ENCODE data around the gene ARL6IP4.

ARL6IP4 gene

DNA sequence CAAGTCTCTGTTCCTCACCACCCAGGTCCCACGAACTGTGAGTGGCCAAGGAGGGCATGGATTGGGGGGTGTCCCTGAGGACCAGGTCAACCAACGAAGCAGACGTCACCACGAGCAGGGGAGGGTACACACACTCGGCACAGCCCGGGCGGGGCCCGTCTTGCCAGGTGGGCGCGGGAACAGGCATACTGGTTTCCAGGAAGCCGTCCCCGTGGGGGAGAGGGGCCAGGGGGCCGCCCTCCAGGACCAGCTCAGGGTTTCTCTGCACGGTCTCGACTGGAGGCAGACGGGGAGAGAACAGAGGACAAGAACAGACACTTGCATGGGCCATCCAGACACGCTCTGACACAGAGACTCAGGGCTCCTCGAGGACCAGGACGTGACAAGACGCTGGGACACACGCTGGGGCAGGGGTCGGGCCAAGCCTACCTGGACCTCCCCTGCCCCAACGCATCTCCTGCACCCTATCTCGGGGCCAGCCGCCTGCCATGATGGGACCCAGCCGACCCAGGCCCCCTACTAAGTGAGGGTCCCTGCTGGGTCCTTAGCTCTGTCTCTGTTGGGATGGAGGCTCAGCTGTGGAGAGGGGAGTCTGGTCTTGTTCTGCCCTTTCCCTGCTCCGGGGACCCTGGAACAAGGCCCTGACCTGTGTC, 11.3 kb downstream of the ARL6IP4 start:
- DNase-seq: no peak

DNA sequence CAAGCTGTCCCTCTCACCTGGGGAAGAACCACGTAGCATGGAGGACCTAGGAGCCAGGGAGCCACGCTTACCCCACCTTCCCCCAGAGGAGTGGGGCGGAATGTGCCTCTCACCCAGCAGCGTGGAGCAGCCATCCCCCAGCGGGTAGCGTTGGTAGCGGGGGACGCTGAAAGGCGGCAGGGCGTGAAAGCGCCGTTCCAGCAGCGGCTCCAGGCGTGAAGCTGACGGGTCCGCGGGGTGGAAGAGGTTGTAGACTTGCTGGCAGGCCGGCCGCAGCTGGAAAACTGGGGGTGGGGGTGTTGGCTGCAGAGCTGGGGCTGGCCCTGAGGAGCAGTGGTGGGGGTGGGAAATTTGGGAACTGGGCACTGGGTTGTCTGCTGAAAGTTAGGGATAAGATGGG, 11.9 kb downstream of the ARL6IP4 start:
- no peak for DNase-seq

DNA sequence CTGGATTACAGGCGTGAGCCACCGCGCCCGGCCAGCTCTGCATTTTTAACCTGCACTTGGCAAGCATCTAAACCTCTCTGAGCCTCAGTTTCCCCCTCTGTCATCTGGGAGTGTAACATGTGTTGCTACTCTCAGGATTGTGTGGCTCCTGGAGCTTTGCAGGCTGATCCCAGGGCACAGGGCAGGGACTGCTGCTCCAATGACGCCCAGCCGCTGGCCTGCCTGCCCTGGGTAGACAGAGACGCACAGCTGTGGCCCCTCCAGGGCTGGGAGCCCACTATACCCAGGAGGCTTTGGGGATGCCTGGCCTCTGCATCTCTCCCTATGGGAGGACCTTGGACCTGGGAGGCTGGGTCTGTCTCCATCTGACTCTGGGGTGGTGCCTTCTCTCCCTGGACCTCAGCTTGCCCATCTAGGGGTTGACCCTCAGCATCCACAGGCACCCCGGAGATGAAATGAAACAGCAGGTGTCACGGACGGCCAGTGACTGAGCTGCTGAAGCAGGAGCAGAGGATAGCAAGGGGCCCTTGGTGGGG, 13.7 kb downstream of the ARL6IP4 start:
- DNase-seq: no peak

DNA sequence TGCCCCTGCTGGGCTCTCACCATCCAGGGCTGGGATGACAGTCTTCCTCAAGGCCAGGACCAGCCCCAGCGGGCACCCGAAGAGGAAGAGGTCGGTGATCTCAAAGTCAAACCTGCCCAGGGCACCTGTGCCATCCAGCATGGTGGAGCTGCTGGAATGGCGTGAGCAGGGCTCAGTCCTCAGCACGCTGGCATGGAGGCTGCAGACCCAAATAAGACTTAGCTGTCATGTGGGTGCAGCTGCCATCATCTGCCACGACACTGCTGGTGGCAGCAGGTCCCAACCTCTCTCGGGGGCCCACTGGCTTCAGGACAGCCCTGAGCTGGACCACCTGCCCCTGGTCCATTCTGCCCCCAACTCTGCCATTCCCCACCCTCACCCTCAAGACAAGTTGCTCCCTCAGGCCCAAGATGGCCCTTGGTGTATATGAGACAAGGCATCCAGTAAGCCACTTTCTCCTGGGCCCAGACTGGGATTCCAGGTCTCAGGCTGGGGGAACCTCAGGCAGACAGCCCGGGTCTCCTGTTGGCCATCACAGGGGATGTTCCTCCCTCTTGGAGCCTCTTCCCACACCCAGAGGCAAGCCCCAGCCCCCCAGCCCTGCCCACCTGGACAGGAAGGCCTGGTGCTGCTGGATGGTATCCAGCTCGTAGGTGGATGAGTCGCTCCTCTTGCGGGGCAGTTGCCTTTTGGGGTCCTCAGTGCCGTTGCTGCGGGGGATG, 14.5 kb downstream of the ARL6IP4 start:
- no peak for DNase-seq

DNA sequence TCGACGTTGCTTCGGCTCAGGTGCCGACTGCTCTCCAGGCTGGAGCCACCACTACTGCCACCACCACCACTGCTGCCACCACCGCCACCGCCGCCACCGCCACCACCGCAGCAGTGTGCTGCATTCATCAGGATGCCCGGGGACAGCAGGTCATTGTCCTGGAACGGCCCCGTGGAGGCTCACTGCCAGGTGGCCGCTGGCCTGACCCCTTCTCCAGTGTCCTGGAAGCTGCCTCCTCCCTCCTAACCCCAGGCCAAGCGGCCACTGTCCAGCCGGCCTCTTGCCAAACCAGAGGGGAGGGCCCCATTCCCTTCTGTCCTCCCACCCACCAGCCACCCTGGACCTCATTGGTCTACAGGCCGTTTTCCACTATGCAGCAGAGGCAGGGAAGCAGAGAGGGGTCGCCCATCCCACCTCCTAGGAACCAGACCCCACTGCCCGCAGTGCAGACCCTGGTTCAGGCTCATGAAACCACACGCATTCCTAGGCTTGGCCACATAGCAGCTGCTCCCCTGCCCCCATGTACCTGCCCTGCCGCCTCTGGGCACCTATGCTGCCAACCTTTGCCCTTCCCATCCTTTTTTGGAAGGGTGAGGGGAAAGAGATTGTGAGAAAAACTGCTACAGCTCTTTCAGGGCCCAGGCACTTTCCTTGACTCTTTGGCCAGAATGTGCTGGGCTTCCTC, 15.2 kb downstream of the ARL6IP4 start:
- no peak for DNase-seq

DNA sequence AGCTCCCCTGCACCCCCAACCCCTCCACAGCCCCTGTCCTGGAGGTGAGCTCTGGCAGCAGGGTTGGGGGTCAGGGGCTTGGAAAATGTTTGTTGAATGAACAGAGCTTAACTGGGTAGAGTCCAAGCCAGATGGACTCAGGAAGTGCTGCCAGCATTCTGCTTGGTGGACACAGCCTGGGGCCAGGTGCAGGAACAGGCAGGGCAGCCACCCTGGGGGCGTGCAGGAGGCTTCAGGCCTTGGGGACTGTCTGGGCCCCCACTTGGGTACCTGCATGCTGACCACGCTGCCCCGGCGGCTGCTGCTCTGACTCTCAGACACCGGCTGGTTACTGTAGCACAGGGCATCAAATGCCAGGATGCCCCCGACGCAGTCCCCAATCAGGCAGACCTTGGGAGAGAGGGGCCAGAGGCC, 15.7 kb downstream of the ARL6IP4 start:
- no peak for DNase-seq

DNA sequence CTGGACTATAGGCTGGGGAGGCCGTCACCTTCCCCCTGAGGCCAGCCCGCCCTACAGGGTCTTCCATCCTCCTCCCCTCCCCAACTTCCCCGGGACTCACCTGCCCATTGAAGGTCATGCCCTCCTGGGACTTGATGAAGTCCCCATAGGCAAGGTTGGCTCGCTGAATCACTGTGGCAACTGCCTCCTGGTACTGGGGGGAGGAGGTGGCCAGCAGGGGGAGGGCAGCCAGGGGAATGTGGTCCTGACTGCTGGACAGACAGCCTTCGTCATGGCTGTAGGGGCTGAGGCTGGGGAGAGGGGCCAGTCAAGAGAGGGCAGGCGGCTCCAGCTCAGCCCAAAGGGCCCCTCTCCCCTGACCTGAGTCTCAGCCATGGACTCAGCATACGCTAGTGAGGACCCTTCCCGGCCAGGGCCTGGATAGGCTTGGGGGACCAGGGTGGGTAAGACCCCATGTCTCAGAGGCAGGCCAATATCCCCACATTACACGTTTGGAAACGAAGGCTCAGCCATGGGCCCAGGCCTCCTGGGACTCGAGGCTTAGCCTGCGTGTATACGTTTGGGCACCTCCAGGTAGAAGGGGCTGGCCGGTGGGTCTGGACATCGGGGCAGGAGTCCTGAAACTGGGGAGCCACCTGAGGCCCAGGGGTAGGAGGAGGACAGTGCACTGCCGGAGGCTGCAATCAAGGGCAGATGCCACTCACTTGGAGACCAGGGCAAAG, 16.3 kb downstream of the ARL6IP4 start:
- no peak for DNase-seq

DNA sequence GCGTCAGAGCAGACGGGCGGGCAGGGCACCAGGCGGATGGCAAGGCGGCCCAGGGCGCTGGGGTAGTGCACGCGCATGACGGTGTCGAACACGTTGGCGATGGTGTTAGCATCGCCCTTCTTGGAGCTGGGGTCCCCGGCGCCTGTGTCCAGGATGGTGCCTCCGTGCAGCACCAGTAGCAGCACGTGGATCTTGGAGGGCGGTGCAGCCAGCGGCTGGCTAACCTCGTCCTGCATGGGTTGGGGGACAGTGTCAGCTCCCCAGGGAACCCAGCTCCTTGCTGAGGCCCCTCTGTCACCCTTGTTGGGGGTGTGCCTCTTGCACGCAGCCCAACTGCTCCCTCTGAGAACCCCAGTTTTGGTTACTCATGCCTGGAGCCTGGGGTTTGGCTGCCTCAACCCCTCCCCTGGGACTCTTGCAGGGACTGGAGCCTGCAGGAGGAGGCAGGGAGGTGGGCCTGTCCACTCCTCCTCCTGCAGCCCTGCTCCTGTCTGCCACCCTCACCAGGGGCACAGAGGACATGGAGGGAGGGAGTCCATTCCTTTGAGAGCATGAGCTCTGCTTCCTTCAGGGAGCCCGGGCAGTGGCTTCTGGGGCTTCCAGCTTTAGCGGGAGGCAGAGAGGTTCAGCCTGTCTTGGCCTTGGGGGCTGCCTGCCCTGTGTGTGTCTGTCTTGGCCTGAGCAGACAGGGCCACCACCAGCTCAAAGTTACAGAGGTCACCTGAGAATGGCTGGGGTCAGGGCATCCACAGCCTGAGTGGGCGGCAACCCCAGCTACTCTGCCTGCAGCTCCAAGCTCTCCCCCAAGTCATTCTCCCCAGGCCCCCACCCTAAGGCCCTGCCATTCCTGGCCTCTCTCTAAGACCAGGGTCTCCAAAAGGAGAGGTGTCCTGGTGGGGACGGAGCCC, 17.1 kb downstream of the ARL6IP4 start:
- DNase-seq: no peak

DNA sequence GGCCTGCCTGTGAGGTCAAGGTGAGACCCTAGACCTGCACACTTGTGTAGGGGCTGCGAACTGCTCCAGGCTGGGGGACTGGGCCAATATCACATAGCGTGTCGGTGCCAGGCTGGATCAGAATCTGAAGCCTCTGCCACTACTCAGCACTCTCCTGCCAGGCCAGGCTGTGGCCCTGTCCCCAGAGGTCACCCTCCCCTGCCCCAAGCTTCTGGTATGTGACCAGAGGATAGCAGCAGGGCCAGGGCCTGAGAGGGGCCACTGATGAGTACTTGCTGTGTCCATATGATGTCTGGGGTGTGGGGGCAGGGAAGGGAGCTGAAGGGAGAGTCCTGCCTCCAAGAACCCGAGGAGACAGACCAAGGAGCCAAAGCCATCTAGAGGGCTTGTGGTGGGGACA, 17.8 kb downstream of the ARL6IP4 start:
- no peak for DNase-seq

DNA sequence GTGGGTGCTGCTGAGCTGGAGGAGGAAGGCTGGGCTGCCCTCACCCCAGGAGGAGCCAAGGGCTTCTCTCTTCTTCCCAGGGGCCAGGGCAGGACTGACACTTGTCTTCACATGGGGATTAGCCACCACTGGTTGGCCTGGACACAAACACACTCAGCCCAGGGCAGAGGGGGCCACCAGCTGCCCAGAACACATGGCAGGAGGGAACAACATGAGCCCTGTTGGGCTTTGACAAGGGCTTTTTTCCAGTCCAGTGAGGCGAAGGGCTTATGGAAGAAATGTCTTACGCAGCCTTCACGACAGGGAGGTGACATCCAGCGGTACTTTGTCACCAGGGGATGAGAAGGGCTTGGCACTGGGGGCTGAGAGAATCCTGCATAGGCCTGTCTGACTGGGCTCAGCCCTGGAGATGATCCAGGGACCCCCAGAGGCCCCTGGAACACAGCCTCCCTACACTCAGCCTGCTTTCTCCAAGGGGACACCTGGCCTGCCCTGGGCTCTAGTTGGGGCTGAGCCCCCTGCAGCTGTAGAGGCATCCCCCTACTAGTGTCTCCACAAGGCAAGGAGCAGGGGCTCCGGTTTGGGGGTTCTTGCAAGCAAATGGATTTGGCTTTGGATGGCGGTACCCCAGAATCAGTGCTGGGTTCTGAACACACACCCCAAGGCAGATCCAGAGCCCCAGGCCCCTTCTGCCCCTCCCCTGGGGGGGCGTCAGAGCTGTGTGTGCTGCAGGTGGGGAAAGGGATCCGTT, 18.9 kb downstream of the ARL6IP4 start:
- DNase-seq: no peak

DNA sequence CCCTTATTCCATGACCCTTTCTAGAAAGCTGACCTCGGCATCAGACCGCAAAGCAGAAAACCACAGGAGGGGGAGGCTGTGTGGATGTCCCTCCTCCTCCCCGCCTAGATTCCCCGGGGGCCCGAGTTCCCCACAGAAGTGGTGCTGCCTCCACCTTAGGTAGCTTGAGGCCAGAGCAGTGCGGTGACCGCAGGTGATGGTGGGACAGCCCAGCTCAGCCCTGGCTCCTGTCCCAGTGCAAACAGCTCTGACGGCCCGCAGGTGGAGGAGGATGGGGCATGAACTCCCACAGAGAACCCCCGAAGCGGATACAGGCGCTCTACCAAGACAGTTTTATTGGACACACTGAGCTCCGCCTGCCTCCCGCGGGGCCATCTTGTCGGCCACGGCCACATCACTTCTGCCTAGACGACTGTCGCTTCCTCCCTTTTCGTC, 19.5 kb downstream of the ARL6IP4 start:
- DNase-seq: no peak

DNA sequence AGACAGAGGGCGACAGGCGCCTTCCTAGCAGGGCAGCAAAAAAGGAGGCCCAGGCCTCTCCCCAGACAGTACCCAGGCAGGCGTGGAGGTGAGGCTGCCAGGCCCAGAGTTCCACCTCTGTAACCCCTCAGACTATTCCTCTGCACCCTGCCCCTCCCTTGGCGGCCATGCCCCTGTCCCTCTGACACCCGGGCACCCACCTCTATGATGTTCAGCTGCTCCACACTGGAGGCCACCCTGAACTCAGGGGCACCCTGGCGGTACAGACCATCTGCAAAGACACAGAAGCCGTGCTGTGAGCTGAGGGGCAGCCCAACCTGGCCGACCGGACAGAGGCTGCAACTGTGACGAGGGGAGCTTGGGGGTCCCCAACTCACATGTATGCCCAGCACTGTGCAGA, 20.1 kb downstream of the ARL6IP4 start:
- DNase-seq: no peak

DNA sequence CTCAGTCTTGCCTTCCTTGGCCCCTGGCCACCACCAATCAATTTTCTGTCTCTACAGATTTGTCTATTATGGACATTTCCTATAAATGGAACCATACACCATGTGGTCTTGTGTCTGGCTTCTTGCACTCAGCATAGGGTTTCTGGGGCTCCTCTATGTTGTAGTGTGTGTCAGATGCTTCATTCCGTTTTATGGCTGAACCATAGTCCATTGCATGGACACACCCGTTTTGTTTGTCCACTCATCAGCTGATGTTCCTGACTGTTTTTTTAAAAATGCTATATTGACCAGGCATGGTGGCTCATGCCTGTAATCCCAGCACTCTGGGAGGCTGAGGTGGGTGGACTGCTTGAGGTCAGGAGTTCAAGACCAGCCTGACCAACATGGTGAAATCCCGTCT, 21.0 kb downstream of the ARL6IP4 start:
- DNase-seq: no peak

DNA sequence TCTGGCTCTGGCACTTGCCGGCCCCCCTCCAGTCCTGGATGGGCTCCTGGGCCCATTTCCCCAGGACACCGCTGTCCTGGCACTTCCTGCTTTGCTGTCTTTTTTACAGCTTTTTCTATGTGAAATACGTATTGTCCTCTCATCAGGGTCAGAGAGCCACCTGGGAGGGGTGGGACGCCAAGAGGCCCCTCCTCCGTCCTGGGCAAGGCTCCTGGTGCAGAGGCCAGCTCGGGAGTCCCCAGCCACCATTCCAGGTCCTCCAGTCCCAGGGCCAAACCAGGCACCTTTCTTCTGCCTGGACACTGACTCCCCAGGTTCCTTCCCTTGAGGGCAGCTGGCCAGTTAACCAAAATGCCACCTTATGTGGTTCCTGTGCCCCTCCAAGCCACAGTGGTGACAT, 22.8 kb downstream of the ARL6IP4 start:
- no peak for DNase-seq

DNA sequence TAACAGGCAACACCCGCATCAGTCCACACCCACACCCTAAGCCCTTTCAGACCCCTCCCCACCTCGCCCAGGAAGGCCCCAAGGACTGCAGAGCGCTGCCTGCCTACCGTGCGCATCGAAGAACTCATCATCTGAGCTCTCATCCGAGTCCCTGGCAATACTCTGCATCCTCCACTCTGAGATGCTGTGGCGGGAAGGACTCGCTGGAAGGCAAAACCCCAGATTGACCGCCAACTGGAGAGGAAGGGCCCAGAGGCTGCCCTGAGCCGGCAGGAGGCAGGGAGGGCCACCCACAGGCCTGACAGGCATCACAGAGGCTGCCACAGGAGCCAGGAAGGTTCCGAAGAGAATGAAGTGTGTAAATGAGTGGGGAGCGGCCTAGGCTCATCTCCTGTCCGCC, 23.8 kb downstream of the ARL6IP4 start:
- DNase-seq: no peak

DNA sequence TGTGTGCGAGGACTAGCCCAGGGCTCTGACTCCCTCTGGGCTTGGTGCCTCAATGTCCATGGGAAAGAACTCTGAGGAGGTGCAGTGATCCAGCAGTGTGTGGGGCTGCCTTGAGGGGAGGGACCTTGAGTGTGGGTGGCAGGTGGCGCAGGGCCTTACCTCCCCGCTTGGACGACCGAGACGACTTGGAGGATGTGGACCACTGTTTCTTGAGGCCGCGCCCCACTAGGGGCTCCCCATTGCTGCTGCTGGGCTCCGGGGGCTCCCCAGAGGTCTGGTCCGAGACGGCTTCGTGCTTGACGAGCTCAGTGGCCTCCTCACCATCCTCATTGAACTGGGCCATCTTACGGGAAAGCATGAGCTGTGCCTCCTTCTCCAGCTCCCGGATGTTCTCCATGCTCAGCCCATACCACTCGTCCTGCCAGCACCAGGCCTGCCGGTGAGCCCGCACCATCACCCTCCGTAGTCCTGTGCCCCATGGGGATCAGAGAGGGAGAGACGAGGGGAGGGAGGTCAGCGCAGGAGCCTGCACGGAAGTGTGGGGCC, 24.7 kb downstream of the ARL6IP4 start:
- DNase-seq: no peak

DNA sequence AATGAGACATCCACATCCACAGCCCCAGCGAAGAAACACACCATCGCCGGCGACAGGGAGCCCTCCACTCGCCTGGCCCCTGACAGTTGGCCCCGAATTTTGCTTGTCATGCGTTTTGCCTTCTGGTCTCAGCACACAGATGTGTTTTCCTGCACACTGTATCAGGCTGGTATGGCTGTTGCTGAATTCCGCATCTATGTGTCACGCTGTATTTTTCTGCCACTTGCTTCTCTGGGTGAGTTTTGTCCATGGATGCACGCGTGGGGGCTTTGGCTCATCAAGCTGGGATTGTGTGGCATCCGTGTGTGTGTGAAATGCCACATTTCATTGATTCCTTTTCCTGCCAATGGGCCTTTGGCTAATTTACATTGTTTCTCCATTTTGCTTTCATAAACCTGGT, 26.5 kb downstream of the ARL6IP4 start:
- no peak for DNase-seq

DNA sequence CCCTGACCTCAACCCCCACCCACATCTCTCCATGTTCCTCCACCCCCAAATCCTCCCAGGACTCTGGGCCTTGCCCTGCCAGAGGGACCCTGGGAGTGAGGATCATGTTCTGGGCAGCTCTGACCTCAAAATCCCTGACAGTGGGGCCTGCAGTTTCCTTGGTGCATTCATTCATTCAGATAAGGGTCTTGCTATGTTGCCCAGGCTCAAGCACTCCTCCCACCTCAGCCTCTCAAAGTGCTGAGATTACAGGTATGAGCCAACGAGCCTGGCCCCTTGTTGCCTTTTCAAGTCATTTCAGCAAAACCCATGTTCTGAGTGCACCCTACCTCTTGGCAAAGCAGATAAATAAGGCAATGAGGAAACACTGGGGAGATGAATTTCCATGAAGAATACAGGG, 29.6 kb downstream of the ARL6IP4 start:
- DNase-seq: no peak

DNA sequence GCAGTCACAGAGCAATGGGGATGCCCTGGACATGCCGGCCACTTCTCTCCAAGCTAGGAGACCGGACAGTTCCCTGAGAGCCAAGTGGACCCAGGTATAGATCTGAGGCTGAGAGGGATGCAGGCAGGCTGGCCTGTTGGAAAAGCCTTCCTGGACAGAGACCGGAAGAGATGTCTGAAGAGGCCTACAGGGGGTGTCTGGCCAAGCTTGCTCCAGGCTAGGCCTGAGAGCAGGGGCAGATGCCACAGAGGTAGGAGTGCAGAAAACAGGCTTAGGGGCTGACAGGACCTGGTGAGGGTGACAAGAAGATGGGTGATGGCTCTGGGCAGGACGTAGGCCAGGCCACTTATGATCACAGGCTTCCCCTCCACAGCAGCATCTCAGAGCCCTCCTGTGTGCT, 30.2 kb downstream of the ARL6IP4 start:
- no peak for DNase-seq

DNA sequence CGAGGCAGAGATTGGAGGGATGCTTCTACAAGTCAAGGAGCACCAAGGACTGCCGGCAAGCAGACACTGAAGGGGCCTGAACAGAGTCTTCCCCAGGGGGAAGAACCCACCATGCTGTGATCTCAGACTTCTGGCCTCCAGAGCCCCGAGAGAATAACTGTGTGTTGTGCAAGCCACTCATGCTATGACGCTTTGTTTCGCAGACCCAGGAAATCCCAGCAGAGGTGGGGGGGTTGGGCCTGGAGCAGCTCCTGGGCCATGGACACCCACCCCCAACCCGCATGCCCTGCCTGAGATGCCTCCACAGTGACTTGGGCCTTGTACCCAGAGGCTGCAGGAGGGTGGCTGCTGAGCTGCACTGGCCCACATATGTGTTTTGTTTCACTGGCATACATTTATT, 31.2 kb downstream of the ARL6IP4 start:
- DNase-seq: no peak

Data from effector CD4-positive, alpha-beta T cell (primary cell).